ENCODE data around the gene BCKDHB. TPM values are rescaled to one million over a fixed set of nuclear protein-coding genes. Genes with fewer than 3 reads are reported as not detected.

BCKDHB gene
- total and polyA plus RNA-seq, 7 donors = 15.1 to 43.2 (median 20.3) TPM

GRCh38 chr6:80181352-80182081, 75.0 kb downstream of the BCKDHB start:
- Histone ChIP-seq H3K27me3 (no peaks in the 10 kb centered on the region), H3K9me3 (no peaks in the 10 kb centered on the region), H3K4me1 (peaks cover 0 to 4% (median 0%) of the 10 kb centered on the region in 4 donors), H3K27ac (no peak overlapping the region), H3K36me3 (no peaks in the 10 kb centered on the region), H3K4me3 (no peak overlapping the region)
- WGBS, 2 donors = 49 to 81% methylated on average over 4 of the region's 4 CpGs
- TF ChIP-seq CTCF (IDR thresholded peaks at IDR 0.05) = no peak
- no peak for TF ChIP-seq POLR2A (IDR thresholded peaks at IDR 0.05)
- TF ChIP-seq POLR2AphosphoS5 (IDR thresholded peaks at IDR 0.05) = no peak
- TF ChIP-seq EP300 (IDR thresholded peaks at IDR 0.05) = no peak
- intact Hi-C loops (cut with DNase I) = no loop called here
- no peak for DNase-seq

GRCh38 chr6:80182308-80182707, 75.8 kb downstream of the BCKDHB start:
- intact Hi-C loops (cut with DNase I) = no loop called here
- no peaks in the 10 kb centered on the region for H3K27me3 ChIP-seq
- no peaks in the 10 kb centered on the region for H3K9me3 ChIP-seq
- peaks cover 0 to 4% (median 0%) of the 10 kb centered on the region in 4 donors for H3K4me1 ChIP-seq
- H3K4me3 ChIP-seq = no peak overlapping the region
- TF ChIP-seq CTCF (IDR thresholded peaks at IDR 0.05) = no peak
- TF ChIP-seq POLR2A (IDR thresholded peaks at IDR 0.05) = no peak
- no peak for TF ChIP-seq POLR2AphosphoS5 (IDR thresholded peaks at IDR 0.05)
- no peak for TF ChIP-seq EP300 (IDR thresholded peaks at IDR 0.05)
- no peak overlapping the region for H3K27ac ChIP-seq
- DNase-seq = no peak
- 93 to 94% methylated on average over 1 of the region's 1 CpG for WGBS, 2 donors
- no peaks in the 10 kb centered on the region for H3K36me3 ChIP-seq

GRCh38 chr6:80183019-80183795, 76.7 kb downstream of the BCKDHB start:
- Histone ChIP-seq H3K4me1 (peaks cover 0 to 4% (median 0%) of the 10 kb centered on the region in 4 donors), H3K27ac (no peak overlapping the region), H3K4me3 (no peak overlapping the region), H3K27me3 (no peaks in the 10 kb centered on the region), H3K9me3 (no peaks in the 10 kb centered on the region), H3K36me3 (no peaks in the 10 kb centered on the region)
- 90 to 96% methylated on average over 4 of the region's 4 CpGs for WGBS, 2 donors
- intact Hi-C loops (cut with DNase I) = no loop called here
- no peak for DNase-seq
- no peak for TF ChIP-seq EP300 (IDR thresholded peaks at IDR 0.05)

- H3K27ac ChIP-seq = no peak overlapping the region
- intact Hi-C loops (cut with DNase I) = no loop called here
- H3K36me3 ChIP-seq = no peaks in the 10 kb centered on the region
- peaks cover 0 to 4% (median 0%) of the 10 kb centered on the region in 4 donors for H3K4me1 ChIP-seq
- H3K4me3 ChIP-seq = no peak overlapping the region
- TF ChIP-seq POLR2A (IDR thresholded peaks at IDR 0.05) = no peak
- TF ChIP-seq POLR2AphosphoS5 (IDR thresholded peaks at IDR 0.05) = no peak
- no peak for TF ChIP-seq EP300 (IDR thresholded peaks at IDR 0.05)
- no peak for TF ChIP-seq CTCF (IDR thresholded peaks at IDR 0.05)
- H3K27me3 ChIP-seq = no peaks in the 10 kb centered on the region
- DNase-seq = no peak
- 97 to 98% methylated on average over 2 of the region's 2 CpGs for WGBS, 2 donors
- no peaks in the 10 kb centered on the region for H3K9me3 ChIP-seq
Measured at GRCh38 chr6:80185492-80185891, 79.0 kb downstream of the BCKDHB start.

- H3K27ac ChIP-seq = no peak overlapping the region
- intact Hi-C loops (cut with DNase I) = no loop called here
- no peaks in the 10 kb centered on the region for H3K36me3 ChIP-seq
- TF ChIP-seq CTCF (IDR thresholded peaks at IDR 0.05) = no peak
- no peak for TF ChIP-seq EP300 (IDR thresholded peaks at IDR 0.05)
- no peak for TF ChIP-seq POLR2AphosphoS5 (IDR thresholded peaks at IDR 0.05)
- no peak for TF ChIP-seq POLR2A (IDR thresholded peaks at IDR 0.05)
- peaks cover 0 to 4% (median 0%) of the 10 kb centered on the region in 4 donors for H3K4me1 ChIP-seq
- no peaks in the 10 kb centered on the region for H3K9me3 ChIP-seq
- 91% methylated on average over 7 of the region's 7 CpGs for WGBS, 2 donors
- H3K4me3 ChIP-seq = no peak overlapping the region
- no peak for DNase-seq
- H3K27me3 ChIP-seq = no peaks in the 10 kb centered on the region
Measured at GRCh38 chr6:80186082-80186481, 79.6 kb downstream of the BCKDHB start.
